Right lobe of liver (tissue), 6 donors: ENCODE data around the gene CASP8. TPM values are rescaled to one million over a fixed set of nuclear protein-coding genes. Genes with fewer than 3 reads are reported as not detected.

Experiments used
- ATAC-seq, 4 donors: fragments of 200-7000 bp; cut with Tn5 transposase; one replicate each; pipeline ENCODE4 v1.9.1; 2020; ENCODE audit warnings: mild to moderate bottlenecking in 4 of 4, moderate library complexity in 4 of 4
- DNase-seq, 3 donors: peaks; one replicate each; pipeline ENCODE4 v3.0.0-alpha.2; 2020
- H3K27ac ChIP-seq, 3 donors: fragments of 200-600 bp; one replicate each; pipeline ENCODE4 v1.8.0; 2022
- H3K27me3 ChIP-seq, 2 donors: fragments of 200-600 bp; one replicate each; pipeline ENCODE4 v1.8.0; 2022
- H3K36me3 ChIP-seq, 4 donors: fragments of 200-600 bp; sonication (generic) in 1 of 4; one replicate each; pipeline versions ENCODE4 v1.5.1 to v1.8.0; 2017 to 2022; ENCODE audit warnings: control low read depth in 1 of 4
- H3K4me1 ChIP-seq, 4 donors: fragments of 200-600 bp; sonication (generic) in 1 of 4; one replicate each; pipeline versions ENCODE4 v1.5.1 to v1.8.0; 2017 to 2022; ENCODE audit warnings: control low read depth in 1 of 4
- H3K4me3 ChIP-seq, 3 donors: fragments of 200-600 bp; one replicate each; pipeline ENCODE4 v1.8.0; 2022
- H3K9me3 ChIP-seq, 4 donors: fragments of 200-600 bp; sonication (generic) in 1 of 4; one replicate each; pipeline versions ENCODE4 v1.5.1 to v1.8.0; 2017 to 2022; ENCODE audit warnings: control low read depth in 1 of 4
- POLR2A ChIP-seq: fragments of 450-650 bp; IDR thresholded peaks from one replicate; pipeline ENCODE4 v1.6.1; 2017; ENCODE audit warnings: antibody characterized with exemption, mild to moderate bottlenecking
- WGBS: methylation state at CpG from one replicate; pipeline ENCODE4 v1.1.6; 2018; ENCODE audit warnings: low coverage, low lambda C conversion rate; ENCODE audit not compliant: insufficient coverage; ENCODE audit errors: missing lambda C conversion rate; 5-methylcytosine and 5-hydroxymethylcytosine counted together
- intact Hi-C, 2 donors: fragments of 100-400 bp; cut with DNase I; formaldehyde crosslinking; loops; one replicate each; pipeline versions ENCODE4 v1.11.2 to v1.14.1; 2022
- total RNA-seq, 6 experiments: library from RNA; depleted of rRNA in 2 of 6; stranded (reverse); fragments of >200 nt in 2 of 6; fragmentation: NEBNext Ultra II Directional in 3 of 6; extraction: Animal tissue kit (Norgen Biotek cat#: 25700) in 3 of 6; gene quantifications; one replicate each; pipeline versions ENCODE4 v1.1.0 to v1.2.4, GENCODE V29; 2016 to 2023
- TF ChIP-seq, protein P1 (sequence below), 4 donors: fragments of 200-600 bp in 3 of 4; fragments of 450-650 bp in 1 of 4; IDR thresholded peaks; one replicate each; pipeline versions ENCODE4 v1.5.1 to v1.8.0; 2016 to 2022; ENCODE audit warnings: antibody characterized with exemption in 4 of 4, mild to moderate bottlenecking in 2 of 4
- donor health status: DM: no; HTN: yes; CAD: no.
- donor health status: DM: no; HTN: no; CAD: no.
- donor health status: DM: no; HTN: no; CAD: no.
- donor health status: DM: no; HTN: yes; CAD: no.
- donor health status: DM: no; HTN: yes; CAD: no.

CASP8 gene
- total RNA-seq, 6 experiments from 2014 or later = 8.8 to 14.8 (median 11.5) TPM

DNA sequence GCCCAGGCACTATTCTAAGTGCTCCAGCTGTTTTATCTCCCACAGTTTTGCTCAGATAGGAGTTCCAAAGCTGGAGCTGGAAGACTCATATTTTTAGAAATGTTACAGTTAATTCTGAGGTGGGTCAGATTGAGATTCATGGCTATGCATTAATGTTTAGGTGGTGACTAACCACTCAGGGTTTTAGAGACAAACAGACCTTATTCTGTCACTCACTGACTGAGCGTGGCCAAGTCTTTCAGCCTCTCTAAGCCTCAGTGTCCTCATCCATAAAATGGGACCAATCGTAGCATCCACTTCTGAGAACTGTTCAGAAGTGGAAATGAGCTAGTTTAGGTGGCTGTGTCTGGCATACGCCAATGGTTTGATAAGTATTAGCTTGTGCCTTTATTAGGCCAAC, 4.3 kb upstream of the CASP8 start:
- 100% methylated on average over 3 of the region's 3 CpGs for WGBS
- DNase-seq (no peak), ATAC-seq (no peak)
- H3K27me3 ChIP-seq = no peaks in the 10 kb centered on the region
- no peak for TF ChIP-seq POLR2A
- TF ChIP-seq, protein P1, sequence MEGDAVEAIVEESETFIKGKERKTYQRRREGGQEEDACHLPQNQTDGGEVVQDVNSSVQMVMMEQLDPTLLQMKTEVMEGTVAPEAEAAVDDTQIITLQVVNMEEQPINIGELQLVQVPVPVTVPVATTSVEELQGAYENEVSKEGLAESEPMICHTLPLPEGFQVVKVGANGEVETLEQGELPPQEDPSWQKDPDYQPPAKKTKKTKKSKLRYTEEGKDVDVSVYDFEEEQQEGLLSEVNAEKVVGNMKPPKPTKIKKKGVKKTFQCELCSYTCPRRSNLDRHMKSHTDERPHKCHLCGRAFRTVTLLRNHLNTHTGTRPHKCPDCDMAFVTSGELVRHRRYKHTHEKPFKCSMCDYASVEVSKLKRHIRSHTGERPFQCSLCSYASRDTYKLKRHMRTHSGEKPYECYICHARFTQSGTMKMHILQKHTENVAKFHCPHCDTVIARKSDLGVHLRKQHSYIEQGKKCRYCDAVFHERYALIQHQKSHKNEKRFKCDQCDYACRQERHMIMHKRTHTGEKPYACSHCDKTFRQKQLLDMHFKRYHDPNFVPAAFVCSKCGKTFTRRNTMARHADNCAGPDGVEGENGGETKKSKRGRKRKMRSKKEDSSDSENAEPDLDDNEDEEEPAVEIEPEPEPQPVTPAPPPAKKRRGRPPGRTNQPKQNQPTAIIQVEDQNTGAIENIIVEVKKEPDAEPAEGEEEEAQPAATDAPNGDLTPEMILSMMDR (IDR thresholded peaks at IDR 0.05) = no peak
- H3K36me3 ChIP-seq = no peaks in the 10 kb centered on the region
- H3K27ac ChIP-seq = no peak overlapping the region
- H3K4me1 ChIP-seq = peaks cover 0 to 5% (median 0%) of the 10 kb centered on the region in 4 donors
- no peak overlapping the region for H3K4me3 ChIP-seq
- H3K9me3 ChIP-seq = no peaks in the 10 kb centered on the region
- intact Hi-C loops = loop anchor here in 1 of 2 donors (10.0 kb wide), 1 partner anchor 109 kb away; no protein-coding TSS in a partner anchor

DNA sequence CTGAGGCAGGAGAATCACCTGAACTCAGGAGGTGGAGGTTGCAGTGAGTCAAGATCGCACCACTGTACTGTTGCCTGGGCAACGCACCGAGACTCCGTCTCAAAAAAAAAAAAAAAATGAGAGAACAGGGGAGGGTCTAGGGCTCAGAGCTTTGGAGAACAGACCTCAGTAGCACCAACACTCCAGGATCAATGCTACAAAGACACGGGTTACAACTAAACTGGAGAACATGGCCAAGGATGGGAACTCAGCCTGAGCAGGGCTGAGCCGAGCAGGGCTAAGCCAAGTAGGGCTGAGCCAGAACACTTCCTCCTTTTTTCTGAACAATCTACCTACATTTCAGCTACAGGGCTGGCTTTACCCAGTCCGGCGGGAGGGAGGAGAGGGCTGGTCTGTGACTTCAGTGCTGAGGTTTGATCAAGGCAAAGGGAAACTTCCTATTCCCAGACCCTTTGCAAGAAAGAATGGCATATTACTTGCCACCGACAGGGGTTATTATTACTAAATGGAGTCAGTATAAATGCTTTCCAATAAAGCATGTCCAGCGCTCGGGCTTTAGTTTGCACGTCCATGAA, 2.9 kb upstream of the CASP8 start:
- ATAC-seq = peak; percentile 39 to 65 (median 58)
- 51% methylated on average over 6 of the region's 12 CpGs for WGBS

DNA sequence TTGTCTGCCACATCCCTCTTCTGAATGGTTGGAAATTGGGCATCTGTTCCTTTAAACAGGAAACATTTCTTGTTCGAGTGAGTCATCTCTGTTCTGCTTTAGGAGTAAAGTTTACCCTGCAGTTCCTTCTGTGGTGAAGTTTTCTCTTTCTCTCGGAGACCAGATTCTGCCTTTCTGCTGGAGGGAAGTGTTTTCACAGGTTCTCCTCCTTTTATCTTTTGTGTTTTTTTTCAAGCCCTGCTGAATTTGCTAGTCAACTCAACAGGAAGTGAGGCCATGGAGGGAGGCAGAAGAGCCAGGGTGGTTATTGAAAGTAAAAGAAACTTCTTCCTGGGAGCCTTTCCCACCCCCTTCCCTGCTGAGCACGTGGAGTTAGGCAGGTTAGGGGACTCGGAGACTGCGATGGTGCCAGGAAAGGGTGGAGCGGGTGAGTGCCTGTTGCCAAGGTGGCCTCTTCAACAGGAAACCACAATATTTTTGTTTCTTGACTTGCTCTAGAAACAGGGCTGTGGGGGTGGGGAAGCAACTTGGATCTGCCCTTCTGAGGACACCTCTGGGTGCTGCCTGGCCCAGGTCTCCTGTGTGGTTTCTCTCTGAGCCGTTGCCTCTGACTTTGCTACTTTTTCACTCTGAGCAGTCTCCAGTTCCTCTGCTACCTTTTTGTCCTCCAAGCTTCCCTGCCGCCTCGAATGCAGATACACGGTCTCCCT, 2.2 kb upstream of the CASP8 start:
- ATAC-seq = peak; percentile 66 to 76 (median 70)
- 19% methylated on average over 8 of the region's 10 CpGs for WGBS
- Histone ChIP-seq H3K9me3 (no peaks in the 10 kb centered on the region), H3K27me3 (no peaks in the 10 kb centered on the region), H3K36me3 (no peaks in the 10 kb centered on the region), H3K4me3 (peak overlapping the region; percentile 36 to 53 (median 47)), H3K27ac (peak overlapping the region; percentile 65 to 86 (median 72)), H3K4me1 (peaks cover 0 to 5% (median 0%) of the 10 kb centered on the region in 4 donors)
- TF ChIP-seq, protein P1 (IDR thresholded peaks at IDR 0.05) = no peak
- TF ChIP-seq POLR2A = peak; percentile 43
- intact Hi-C loops = loop anchor here in 1 of 2 donors (10.0 kb wide), 1 partner anchor 107 kb away; no protein-coding TSS in a partner anchor
- DNase-seq = peak; percentile 63 to 74 (median 66)

More for the DNA sequence above, 2.9 kb upstream of the CASP8 start:
- Histone ChIP-seq H3K4me3 (peak overlapping the region; percentile 36 to 53 (median 47)), H3K9me3 (no peaks in the 10 kb centered on the region), H3K27ac (peak overlapping the region; percentile 65 to 86 (median 72)), H3K27me3 (no peaks in the 10 kb centered on the region), H3K4me1 (peaks cover 0 to 5% (median 0%) of the 10 kb centered on the region in 4 donors), H3K36me3 (no peaks in the 10 kb centered on the region)
- intact Hi-C loops = loop anchor here in 1 of 2 donors (10.0 kb wide), 1 partner anchor 107 kb away; no protein-coding TSS in a partner anchor
- DNase-seq = peak in 1 of 3 donors; percentile 32
- TF ChIP-seq, protein P1 (IDR thresholded peaks at IDR 0.05) = no peak
- TF ChIP-seq POLR2A = no peak

DNA sequence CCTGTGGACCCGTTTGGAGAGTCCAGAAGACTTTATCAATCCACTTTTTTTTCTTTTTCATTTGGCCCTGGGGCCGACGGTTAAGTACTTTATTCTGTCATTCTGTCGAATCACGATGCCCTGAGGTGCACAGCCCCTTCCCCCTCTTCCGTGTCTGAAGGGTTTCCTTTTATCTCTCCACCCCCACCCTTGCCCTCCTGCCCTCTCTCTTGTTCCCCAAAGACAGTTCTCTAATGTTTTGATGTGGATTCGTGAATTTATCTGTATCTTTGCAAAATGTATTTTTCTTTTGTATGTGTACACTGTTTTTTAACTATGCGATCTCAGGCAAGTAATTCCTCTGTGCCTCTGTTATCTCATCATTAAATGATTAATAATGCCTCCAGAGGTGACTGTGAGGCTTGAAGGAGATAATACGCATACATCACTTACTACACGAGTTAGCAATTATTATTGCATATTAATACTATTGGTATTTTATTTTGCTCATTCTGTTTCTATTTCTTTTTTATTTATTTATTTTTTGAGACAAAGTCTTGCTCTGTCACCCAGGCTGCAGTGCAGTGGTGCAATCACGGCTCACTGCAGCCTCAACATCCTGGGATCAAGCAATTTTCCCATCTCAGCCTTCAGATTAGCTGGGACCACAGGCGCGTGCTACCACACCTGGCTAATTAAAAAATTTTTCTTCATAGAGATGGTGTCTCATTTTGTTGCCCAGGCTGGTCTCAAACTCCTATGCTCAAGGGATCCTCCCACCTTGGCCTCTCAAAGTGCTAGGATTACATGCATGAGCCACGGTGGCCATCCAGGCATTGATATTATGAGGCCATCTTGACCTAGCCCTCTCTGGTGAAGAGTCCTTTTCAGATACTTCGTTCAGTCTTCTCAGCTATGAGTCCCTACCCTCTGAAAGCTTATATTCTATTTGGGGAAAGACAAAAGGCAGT, 1.4 kb upstream of the CASP8 start:
- peak overlapping the region; percentile 36 to 53 (median 47) for H3K4me3 ChIP-seq
- ATAC-seq (peak; percentile 20 to 41 (median 35)), DNase-seq (no peak)
- H3K27me3 ChIP-seq = no peaks in the 10 kb centered on the region
- peak overlapping the region; percentile 65 to 86 (median 72) for H3K27ac ChIP-seq
- intact Hi-C loops = loop anchor here in 1 of 2 donors (10.0 kb wide), 1 partner anchor 106 kb away; no protein-coding TSS in a partner anchor
- peaks cover 0 to 5% (median 0%) of the 10 kb centered on the region in 4 donors for H3K4me1 ChIP-seq
- H3K9me3 ChIP-seq = no peaks in the 10 kb centered on the region
- 41% methylated on average over 15 of the region's 15 CpGs for WGBS
- no peaks in the 10 kb centered on the region for H3K36me3 ChIP-seq
- no peak for TF ChIP-seq POLR2A
- TF ChIP-seq, protein P1 (IDR thresholded peaks at IDR 0.05) = peak in 1 of 4 donors; percentile 4
